Epithelial cell of esophagus (primary cell): Measurements from ENCODE around the gene FKBP1B.
A peak's percentile ranks its signal among the peaks of the same experiment; 100 is the strongest.

Source experiments
- DNase-seq: peaks from one replicate; pipeline ENCODE4 v3.0.0; 2010; ENCODE audit warnings: low read depth
- H3K4me3 ChIP-seq: 2 replicates; pipeline ENCODE4 v1.5.1; 2011; ENCODE audit warnings: mild to moderate bottlenecking, low read length, control low read depth
- TF ChIP-seq, protein P1 (sequence below): IDR thresholded peaks from 2 replicates; pipeline ENCODE4 v1.5.1; 2011; ENCODE audit warnings: low read depth, mild to moderate bottlenecking, low read length, control low read depth, inconsistent platforms; ENCODE audit not compliant: insufficient read depth; ENCODE audit errors: missing control alignments

Gene FKBP1B

DNA sequence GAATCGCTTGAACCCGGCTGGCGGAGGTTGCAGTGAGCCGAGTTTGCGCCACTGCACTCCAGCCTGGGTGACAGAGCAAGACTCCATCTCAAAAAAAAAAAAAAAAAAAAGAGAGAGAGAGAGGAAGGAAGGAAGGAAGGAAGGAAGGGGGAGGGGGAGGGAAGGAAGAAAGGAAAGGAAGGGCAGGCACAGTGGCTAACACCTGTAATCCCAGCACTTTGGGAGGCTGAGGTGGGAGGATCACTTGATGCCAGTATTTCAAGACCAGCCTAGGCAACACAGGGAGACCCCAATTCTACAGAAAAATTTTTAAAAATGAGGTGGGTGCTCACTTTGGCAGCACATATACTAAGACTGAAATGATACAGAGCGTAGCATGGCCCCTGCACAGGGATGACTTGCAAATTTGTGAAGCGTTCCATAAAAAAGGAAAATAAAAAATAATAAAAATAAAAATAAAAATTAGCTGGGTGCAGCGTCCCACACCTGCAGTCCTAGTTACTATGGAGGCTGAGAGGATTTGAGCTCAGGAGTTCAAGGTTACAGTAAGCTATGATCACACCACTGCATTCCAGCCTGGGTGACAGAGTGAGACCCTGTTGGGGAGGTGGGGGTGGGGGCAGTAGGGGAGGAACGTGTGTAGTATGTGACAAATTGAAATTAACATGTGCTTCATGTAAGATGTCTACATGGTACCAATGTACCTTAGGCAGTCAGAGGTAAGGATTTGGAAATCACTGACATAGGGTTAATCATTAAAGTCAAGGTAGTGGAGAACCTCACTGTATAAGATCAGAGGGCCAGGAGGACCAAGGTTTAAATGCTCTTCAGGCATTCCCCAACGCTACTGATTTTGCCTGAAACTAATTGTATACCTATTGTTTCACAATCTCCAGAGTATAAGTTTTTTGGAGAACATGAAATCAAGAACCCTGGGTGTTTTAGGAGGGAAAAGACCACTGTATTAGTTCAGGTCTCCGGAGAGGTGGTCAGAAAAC, 3.7 kb upstream of the FKBP1B start:
- no peak overlapping the region for H3K4me3 ChIP-seq
- no peak for DNase-seq
- TF ChIP-seq, protein P1, sequence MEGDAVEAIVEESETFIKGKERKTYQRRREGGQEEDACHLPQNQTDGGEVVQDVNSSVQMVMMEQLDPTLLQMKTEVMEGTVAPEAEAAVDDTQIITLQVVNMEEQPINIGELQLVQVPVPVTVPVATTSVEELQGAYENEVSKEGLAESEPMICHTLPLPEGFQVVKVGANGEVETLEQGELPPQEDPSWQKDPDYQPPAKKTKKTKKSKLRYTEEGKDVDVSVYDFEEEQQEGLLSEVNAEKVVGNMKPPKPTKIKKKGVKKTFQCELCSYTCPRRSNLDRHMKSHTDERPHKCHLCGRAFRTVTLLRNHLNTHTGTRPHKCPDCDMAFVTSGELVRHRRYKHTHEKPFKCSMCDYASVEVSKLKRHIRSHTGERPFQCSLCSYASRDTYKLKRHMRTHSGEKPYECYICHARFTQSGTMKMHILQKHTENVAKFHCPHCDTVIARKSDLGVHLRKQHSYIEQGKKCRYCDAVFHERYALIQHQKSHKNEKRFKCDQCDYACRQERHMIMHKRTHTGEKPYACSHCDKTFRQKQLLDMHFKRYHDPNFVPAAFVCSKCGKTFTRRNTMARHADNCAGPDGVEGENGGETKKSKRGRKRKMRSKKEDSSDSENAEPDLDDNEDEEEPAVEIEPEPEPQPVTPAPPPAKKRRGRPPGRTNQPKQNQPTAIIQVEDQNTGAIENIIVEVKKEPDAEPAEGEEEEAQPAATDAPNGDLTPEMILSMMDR, result no peak

DNA sequence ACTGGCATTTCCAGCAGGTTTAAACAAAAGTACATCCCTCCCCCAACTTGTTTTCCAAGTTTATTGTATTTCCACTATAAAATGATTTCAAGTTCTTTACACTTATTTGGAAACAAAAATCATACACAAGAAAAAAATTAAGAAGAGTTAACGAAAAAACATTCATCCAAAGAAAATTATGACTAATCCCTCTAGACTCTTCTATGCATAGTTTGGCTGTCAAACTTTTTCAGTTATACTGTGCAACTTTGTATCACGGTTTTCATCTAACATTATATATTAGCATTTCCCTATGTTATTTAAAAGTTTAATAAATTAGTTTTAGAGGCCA, 3.0 kb upstream of the FKBP1B start:
- TF ChIP-seq, protein P1, result no peak
- no peak for DNase-seq
- peak overlapping the region; percentile 71 for H3K4me3 ChIP-seq

DNA sequence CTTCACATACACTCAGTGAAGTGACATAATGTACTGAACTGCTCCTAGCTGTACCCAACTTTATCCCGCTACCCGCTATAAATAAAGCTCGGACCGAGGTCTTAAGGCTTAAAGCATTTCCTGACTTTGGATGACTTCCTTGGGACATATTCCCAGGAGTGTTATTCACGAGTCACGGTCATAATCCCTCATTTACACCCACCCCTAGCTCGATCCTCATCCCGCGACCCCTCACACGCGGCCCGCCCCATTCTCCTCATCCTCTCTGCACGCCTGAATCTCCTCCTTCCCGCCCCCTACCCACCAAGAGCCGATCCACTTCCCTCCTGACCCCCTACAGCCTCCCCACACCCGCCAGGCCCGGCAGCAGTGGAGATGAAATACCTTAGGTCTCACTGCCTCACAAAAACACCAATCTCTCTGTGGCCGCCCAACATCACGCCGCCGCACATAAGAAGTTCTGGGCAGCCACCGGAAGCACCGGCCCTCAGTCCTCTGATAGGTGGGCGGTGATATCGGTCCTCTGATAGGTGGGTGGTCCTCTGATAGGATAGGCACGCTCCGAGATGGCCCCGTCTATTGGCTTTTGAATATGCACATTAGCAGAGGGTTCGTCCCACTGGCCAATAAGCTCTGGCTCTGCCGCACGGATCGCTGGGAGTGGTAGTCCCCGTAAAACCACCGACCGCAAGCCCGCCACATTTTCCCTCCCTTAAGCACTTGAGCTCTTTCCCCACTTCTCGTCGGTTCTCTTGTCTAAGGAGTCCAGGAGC, 2.4 kb upstream of the FKBP1B start, which contains the start of gene WDCP:
WDCP (minus strand) TSS at position 462 of the 773 bp plus-strand sequence. CDS start 7,897 bp downstream, outside the sequence.
- DNase-seq, result peak; percentile 100
- peak within 1 kb of the TSS; percentile 71 for H3K4me3 ChIP-seq
- TF ChIP-seq, protein P1, result no peak

DNA sequence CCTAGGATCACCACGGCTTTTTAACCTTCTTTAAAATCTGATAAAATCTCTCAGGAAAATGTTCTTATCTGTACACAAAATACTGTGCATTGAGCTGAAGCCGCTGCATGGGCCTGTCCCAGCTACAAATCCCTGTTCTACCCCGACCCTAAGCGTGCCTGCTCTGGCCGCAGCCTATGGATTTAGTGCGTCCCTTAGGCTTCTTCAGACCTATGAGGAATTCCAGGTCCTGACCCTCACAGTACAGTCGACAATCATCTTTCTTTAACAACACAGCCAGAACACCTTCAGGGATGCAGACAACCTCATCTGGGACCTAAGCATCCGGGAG, 1.9 kb upstream of the FKBP1B start:
- DNase-seq, result no peak
- TF ChIP-seq, protein P1, result no peak
- H3K4me3 ChIP-seq, result peak overlapping the region; percentile 71

DNA sequence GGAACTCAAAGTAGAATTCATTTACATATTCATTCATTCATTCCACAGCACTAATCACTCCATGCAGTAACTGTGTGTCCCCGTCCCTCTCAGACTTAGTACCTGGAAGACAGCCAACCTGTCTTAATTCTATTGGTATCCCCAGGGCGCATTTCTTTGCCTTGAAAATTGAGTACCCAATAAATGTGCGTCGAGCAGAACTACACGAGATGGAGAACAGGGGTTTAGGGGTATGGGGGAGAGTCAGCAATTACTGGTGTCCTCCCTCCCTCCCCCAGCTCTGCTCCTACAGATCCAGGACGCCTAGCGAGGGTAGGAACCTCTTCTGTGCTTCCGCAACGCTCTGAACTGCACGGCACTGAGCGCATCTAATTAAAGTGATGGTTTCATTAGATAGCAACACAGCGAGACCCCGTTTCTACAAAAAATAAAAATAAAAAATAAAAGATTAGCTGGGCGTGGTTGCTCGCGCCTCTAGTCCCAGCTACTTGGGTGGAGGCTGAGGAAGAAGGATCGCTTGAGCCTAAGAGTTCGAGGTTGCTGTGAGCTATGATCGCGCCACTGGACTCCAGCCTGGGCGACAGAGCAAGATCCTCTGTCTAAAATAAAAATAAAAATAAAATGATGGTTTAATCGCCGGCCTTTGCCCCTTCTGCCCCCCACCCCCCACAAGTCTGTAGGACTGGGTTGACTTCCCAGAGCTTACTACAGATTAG, 614 bp upstream of the FKBP1B start:
- DNase-seq, result no peak
- TF ChIP-seq, protein P1, result no peak
- H3K4me3 ChIP-seq, result peak overlapping the region; percentile 36

DNA sequence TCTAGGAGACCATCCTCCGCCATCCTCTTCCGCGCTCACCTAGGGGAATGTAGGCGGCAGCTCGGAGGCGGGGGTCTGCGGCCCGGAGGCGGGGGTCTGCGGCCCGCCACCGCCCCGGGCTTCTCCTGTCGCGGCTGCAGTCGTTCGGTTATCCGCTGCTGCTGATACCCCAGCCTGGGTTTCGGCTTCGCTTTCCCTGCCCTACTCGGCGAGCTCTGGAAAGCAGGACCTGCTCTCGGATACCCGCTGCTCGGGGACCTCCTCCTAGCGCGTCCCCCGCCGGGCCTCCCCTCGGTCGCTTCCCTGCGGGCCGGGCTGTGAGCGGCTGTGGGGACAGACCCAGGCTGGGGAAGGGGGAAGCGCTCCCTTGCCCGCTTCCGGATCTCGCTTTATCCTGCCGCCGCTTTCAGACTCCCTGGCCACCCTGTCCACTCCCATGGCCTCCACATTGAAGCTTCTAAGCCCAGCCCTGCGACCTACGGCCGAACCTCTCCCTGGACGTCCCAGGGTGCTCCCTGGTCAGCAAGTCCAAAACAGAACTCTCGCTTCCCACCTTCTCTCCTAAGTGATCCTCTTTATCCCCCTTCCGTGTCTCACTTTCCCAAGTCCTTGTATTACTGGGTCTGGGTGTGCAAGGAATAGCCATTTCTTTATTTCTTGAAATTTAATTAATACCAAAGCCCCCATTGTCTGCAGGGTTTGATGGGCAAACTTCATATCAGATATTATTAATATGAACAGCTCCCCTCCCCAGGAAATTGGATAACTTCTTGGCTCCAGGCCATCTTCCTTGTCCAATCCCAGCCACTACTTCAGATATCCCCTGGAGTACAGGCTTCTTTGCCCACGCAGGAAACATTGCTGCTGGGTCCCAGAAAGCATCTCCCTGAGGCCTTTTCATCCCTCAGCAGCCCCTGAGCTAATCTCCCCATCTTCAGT, 769 bp downstream of the FKBP1B start:
- TF ChIP-seq, protein P1, result no peak
- no peak for DNase-seq
- peak overlapping the region; percentile 64 for H3K4me3 ChIP-seq
